NOMO-1 (cell line): ENCODE results near the gene BEAN1.
"Not testable (repeated sequence)": the region's sequence is repeated elsewhere in the genome, so short reads cannot be mapped to it uniquely, and the experiment has no call there.

ENCODE experiments used
- DNase-seq, 2 experiments: peaks; one replicate each; lab custom pipeline; 2025; ENCODE audit not compliant: unreplicated experiment in 2 of 2; lab: John Stamatoyannopoulos, UW

Gene BEAN1

DNA sequence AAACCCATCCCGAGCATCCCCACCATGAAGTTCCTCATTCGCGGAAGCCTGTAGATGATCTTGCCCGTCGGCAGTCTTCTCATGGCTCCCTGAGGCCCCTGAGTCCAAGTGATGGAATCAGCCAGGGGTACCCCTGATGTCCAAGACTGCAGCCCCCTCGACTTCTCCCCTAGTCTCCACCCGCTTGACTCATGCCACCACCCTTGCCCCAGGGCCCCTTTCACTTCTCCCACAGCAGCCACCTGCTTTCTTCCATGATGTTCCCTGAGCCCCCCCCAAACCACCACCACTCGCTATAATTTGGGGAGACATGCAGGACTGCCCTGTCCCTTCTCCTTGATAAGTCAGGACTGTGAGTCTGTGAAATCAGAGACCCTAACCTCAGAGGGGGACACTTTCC, 11.4 kb downstream of the BEAN1 start:
- DNase-seq: no peak

DNA sequence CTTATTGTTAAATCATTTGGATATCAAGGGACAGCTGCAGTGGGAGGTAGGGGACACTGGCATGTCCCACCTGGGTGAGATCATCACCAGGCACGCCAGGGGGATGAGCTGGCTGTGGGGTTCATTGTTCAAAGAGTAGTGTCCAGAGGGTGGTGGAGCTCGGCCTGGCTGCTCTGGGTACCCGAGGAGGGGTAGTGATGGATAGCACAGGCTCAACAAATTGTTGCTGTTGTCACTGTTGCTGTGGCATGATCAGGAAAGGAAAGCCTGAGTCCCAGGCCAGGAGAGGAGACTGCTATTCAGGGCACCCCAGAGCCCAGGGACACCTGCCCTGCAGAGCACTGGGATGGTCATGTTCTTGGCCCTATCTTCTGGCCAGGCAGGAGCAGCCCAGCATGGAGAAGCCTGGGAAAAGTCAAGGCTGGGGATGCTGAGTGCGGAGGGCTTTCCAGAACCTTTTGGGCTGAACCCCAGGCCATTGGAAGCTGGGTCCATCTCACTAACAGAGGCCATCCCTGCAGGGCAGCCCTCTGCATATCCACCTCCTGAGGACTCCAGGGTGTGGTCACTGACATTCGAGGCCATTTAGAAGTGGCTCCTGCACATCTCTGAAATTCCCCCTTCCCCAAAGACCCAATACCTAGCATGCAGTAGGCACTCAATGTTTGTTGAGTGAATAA, 12.1 kb downstream of the BEAN1 start:
- DNase-seq: no peak

DNA sequence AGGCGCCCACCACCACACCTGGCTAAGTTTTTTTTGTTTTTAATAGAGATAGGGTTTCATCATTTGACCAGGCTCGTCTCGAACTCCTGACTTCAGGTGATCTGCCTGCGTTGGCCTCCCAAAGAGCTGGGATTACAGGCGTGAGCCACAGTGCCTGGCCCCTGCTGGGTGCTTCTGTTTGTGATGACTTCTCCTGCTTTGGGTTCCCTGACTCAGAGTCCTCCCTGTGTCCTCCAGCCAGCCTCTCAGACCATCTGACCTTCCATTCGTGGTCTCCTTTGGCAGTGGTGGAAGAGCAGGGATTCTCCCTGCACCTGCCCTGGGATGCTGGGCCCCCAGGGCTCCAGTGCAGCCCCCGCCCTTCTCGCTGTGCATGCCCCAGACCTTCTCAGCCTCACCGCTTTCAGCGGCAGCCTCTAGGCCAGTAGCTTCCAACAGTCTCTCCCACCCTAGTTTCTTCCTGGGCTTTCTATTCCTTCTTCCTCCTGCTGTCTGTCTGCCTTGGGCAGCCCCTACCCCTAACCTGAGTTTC, 13.2 kb downstream of the BEAN1 start:
- DNase-seq: no peak

DNA sequence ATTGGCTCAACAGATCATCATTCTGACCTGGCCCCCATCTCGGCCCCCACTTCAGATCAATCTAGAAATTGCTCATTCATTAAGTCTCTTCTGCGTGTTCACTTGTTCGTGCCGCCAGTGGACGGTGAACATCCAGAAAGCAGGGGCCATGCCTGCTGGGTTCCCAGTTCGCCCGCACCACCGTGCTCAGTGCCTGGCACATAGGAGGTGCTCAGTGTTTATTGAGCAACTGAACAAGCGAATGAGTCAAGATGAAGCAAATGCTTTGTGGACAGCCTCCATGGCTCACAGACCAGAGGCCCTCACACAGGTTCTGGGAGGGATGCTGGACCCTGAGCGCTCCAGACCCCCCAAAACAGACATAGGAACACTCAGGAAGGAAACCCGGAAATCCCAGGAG, 13.9 kb downstream of the BEAN1 start:
- DNase-seq: no peak

DNA sequence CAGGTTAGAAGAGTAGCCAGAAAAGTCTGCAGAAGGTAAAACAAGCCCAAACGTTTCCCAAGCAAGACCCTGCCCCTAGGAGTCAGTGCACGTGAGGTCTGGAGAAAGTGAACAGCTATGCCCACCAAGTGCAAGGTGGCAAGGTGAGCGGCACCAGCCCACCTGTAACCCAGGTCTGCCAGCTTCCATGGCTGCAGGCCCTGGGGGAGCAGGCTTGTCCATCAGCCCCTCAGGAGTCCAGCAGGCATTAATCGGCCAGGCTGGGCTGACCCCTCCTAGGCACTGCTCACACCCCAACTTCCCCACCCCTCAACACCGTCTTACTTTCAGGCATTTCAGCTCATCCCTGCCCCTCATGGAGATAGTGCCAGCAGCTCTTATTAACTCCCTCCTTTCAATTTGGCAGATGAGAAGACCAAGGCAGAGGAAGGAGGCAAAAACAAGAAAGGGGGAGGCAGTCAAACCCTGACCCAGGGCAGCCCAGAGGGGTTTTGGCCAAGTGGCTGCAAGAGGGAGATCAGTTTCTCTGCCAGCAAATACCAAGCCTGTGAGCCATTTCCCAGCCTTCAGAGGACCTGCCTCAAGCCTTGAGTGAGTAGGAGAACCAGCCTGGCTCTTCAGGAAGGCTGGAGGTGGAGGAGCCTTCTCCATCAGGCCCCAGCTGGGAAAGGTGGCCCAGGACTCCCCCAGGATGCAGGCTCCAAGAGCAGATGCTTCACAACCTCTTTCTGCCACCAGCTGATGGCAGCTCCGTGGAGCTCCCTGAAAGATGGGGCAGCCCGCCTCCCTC, 14.7 kb downstream of the BEAN1 start:
- no peak for DNase-seq

DNA sequence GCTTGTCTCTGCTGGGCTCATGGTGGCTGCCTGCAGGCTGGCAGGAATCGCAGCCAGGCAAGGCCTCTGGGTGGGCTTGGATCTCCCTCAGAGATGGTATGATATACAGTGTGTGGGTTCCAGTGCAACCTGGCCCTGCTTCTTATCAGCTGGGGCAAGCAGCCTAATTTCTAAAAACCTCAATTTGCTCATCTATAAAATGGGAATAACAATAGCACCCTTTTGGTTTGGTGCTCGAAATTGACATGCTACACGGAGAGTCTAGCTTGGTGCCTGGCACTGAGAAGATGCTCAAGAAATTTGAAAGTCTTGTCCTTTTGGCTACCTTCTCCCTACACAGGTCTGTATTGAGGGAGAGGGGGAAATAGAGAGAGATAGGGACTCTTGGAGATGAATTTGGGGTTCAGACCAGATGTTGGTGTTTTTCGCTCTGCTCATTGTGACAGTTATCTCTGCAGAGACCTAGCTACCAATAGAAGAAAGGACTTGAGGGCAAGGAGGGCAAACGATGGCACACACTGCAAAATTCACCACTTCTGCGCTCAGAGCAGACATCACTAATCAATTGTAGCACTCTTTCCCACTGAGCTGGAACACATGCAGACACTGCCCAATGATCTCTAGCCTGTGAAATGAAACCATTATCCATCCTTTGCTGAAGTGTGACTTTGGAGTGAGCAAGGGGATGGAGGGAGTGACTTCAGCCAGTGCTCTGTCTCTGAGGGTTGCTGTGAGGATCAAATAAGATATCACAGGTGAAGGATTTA, 15.6 kb downstream of the BEAN1 start:
- no peak for DNase-seq

DNA sequence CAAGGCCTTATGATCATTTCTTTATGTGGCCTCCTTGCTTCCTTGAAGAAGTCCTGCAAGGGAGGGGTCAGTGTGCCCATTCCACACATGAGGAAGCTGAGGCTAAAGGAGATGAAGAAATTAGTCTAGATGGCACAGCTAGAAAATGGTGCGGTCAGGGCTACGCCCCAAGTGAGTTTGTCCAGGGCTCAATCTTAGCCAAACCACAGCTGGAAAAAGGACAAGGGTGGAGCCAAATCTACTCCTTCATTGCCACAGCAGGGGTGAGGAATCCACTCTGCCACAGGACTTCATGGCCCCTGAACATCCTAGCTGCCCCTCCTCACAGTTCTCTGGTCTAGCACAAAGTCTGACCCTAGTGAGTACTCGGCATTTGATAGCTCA, 16.2 kb downstream of the BEAN1 start:
- no peak for DNase-seq

DNA sequence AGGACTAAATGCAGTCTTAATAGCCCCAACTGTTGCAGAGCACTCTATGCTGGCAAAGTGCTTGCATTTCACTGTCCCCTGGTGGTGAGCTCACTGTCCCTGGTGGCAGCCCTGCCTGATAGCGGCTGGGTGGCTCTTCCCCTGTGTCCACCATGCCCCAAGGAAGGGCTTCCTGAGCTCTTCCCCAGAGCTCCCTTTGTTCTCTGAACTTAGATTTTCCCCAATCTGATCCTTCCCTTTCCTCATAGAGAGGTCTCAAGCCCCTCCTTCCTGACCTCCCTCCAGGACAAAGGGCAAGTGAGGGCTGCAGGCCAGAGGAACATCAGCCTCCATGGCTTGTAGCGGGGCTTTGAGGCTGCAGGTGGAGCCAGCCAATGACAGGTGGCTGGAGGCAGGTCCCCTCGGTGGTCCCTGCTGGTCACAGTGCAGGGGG, 17.0 kb downstream of the BEAN1 start:
- DNase-seq: no peak

DNA sequence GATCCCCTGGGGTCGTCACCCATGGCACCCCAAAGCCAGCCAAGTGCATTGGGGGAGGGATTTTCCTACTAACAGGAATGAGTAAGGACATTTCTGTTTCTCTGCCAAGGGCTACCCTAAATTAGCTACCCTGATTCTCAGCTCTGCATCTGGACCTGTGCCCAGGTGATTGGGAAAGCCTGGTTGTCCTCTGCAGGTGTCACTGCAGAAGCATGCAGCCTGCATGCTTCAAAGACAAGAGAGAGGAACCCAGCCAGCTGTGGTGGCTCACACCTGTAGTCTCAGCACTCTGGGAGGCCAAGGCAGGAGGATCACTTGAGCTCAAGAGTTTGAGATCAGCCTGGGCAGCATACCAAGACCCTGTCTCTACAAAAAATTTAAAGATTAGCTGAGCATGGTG, 19.6 kb downstream of the BEAN1 start:
- DNase-seq: no peak

DNA sequence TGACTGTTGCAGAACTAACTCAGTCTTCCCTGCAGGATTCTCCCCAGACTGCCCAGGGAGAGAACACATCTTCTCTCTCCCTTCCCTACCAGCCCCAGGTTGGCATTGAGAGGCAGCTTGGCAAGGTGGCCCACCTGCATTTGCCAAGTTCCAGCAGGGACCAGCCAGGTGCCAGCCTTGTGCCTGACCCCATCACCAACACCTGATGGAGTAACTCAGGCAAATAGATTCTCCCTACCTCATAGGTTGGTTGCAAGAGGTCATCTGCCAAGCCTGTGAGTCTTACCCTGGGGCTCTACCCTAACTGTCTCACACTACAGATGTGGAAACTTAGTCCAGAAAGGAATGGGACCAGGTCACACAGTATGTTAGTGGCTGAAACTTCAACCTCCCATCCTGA, 20.4 kb downstream of the BEAN1 start:
- DNase-seq: no peak

DNA sequence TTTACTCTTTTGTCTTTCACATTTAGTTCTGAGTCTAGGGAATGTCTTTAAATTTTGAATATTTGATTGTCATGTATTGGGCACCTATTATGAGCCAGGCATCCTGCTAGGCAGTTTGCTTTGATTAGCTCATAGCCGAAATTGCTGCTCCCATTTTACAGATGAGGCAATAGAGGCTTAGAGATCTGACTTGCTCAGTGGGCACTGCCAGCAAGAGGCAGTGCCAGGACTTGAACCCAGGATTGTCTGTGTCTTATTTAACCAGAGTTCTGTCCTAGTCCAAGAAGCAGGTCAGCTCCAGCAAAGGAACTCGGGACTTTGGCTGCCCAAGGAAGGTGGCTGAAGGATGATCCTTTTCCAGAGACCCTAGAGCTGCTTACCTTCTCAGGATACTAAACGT, 24.5 kb downstream of the BEAN1 start:
- no peak for DNase-seq

DNA sequence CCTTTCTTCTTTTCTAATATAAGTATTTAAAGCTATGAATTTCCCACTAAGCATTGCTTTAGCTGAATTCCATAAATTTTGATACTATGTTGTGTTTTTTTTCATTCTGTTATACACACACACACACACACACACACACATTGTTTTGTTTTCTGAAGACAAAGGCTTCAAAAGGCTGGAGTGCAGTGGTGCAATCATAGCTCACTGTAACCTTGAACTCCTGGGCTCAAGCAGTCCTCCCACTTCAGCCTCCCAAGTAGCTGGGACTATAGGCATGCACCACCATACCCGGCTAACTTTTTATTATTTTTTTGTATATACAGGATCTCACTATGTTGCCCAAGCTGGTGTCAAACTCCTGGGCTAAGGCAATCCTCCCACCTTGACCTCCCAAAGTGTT, 26.1 kb downstream of the BEAN1 start:
- DNase-seq: not testable (repeated sequence)

DNA sequence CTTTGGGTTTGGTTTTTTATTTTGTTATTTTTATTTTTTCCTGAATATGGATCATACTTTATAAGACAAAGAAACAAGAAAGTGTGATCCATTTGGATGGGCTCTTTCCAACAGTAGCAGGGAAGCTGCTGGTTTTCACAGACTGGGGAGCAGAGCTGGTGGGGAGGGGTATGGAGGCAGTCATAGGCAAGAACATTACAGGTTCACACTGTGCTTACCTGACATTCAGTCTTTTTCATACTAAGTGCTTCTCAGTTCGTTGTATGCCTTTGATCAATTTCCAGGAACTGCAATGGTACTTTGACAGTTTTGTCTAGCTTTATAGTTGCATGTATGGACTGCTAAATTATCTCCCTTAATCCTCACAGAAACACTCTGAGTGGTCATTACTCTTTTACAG, 27.7 kb downstream of the BEAN1 start:
- no peak for DNase-seq

DNA sequence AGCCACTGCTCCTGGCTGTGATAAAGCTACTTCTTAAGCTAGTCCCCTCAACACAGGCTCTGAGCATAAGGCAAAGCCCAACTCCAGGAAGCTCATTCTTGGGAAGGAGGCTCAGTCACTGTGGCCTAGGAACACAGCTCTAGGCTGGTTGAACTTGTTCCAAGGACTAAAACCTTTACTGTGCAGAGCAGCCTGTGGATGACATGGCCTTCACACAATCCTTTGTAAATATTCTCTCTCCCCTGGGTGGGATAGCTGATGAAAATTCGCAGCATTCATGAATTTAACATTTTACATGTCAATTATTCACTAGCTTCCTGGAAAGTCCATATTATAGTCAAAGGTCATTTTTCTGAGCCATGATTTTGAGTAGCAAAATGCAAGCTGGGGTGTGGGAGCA, 28.9 kb downstream of the BEAN1 start:
- no peak for DNase-seq

DNA sequence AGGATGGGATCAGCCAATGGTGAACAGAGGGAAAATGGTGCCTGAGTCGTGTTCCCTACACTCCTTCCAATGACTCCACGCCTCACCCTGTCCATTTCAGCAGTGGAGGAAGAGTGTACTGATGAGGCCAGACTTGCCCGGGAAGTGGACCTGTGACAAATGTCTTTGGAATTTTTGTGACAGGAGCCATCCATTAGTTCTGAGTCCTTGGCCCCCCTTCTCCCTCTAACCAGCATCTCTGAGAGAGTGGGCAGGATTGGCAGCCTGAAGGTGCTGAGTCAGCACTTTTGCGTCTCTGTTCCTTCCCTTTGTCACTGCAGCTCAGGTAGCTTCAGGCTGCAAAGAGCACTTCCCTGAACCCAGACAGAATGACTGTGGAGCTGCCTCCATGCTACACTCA, 30.8 kb downstream of the BEAN1 start:
- no peak for DNase-seq

DNA sequence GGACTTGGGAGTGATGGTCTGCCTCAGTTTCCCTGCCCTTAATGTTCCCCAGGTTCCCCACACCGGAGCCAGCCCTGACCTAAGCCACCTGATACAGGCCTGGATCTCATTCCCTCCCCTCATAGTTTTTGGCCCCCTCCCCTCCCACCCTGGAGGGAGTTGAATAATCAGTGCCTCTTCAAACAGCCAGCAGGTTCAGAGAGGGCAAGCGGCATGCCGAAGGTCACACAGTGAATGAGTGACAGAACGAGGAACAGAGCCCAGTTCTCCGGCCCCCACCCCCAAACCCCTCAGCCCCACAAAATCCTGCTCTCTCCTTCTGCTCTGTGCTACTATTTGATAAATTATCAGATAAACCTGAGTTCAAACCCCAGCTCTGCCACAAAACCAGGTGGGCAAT, 31.2 kb downstream of the BEAN1 start:
- DNase-seq: no peak

DNA sequence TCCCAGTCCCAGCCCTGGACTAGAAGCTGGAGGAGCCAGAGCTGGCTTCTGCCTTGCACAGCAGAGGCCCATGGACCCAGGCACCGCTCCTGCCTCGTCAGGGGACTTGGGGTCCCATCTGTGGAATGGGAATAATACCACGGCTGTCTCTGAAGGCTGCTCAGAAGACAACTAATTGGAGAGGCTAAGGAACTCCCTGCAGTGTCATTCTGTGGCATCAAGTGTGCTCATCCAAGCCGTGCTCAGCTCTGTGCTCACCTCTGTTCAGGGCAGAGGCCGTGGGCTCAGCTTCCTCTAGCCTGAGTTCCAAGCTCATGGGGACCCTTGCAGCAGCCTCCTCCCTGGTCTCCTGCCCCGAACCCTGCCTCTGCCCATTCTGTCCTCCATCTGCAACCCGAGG, 31.8 kb downstream of the BEAN1 start:
- DNase-seq: no peak

DNA sequence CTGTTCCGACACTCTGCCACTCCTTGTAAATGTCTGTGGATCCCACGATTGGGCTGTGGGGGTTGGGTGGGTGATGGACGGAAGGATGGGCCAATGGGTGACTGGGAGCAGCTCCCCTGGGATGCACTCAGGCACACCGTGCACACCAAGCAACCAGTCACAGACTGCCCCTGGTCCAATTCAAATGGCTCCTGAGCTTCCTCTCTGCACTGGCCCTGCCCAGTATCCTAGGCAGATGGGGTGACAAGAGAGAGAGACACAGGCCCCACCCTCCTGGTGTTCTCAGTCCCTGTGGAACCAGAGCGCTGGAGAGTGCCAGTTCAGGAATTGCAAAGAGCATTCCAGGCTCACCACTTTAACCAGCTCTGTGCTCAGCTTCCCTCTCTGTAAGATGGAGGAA, 32.8 kb downstream of the BEAN1 start:
- no peak for DNase-seq

DNA sequence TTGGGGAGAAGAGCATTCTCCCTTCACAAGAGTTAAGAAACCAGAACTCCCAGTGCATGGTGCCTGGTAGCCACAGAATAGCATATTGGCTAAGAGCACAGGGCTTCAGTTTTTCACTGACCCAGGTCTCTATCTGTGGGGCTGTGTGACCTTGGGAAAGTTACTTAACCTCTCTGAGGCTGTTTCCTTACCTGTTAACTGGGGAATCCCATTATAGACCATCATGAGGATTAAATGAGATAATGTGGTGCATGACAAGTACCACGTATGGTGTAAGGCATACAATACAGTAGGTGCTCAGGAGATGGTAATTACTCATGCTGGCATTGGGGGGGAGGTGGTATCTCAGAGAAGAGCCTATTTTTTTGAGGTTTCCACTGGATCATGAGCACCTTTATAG, 33.6 kb downstream of the BEAN1 start:
- no peak for DNase-seq

DNA sequence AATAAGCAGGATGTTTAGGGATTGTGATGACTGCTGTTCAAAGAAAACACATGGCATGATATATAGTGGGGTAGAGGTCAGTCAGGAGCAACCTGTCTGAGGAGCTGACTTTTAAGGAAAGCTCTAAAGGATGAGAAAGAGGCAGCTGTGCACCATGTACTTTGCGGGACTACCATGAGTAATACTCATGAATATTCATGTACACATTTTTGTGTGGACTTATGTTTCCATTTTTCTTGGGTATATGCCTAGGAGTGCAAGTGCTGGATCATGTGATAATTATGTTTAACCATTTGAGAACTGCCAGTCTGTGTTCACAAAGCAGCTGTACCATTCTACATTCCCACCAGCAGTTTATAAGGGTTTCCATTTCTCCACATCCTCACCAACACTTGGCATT, 35.8 kb downstream of the BEAN1 start:
- DNase-seq: no peak

DNA sequence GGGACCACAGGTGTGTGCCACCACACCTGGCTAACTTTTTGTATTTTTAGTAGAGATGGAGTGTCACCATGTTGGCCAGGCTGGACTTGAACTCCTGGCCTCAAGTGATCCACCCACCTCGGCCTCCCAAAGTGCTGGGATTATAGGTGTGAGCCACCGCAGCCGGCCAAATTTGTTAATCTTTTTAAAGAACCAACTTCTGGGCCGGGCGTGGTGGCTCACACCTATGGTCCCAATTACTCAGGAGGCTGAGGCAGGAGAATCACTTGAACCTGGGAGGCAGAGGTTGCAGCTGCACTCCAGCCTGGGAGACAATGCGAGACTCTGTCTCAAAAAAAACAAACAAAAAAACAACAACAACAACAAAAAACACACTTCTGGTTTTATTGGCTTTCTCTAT, 38.9 kb downstream of the BEAN1 start:
- not testable (repeated sequence) for DNase-seq

DNA sequence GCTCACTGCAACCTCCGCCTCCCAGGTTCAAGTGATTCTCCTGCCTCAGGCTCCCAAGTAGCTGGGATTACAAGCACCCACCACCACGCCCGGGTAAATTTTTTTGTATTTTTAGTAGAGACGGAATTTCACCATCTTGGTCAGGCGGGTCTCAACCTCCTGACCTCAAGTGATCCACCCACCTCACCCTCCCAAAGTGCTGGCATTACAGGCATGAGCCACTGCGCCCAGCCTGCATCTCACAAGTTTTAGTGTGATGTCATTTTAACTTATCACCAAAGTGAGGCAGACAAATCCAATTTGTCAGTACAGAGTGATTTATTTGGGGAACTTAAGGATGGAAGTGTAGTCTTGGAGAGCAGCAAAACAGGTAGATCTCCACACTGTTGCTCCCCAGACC, 39.5 kb downstream of the BEAN1 start:
- not testable (repeated sequence) for DNase-seq
